ENCODE results near the gene OTUD3.
"Not testable (repeated sequence)": the region's sequence is repeated elsewhere in the genome, so short reads cannot be mapped to it uniquely, and the experiment has no call there.

Gene OTUD3

DNA sequence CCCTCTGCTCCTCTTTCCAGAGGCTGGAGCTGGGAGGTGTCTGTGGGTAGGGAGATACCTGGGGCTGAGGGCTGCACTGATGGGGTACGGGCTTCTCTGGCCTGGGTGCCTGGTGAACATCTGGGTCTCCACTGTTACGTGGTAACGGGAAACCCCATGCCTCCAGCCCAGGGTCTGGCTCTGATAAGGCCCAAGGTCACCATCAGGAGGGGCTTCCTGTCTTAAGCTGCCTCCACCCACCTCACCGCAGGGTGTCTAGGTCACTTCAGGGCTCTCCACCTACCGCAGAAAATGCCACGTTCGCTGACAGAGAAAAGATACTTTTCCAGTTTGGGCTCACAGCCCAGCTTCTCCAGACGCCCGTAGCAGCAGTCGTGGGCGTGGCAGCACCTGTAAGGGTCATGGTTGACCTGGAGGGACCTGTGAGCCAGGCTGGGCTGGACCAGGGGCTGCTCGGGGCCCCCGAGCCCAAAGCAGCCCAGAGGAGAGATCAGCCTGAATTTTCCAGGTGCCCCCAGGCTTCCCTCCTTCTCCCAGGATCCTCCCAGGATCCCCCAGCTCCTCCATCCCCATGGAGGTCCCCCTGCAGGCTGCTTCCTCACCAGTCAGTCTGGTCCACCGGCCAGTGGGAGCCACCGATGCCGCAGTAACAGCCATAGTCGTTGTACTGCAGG lies 40.0 kb downstream of the OTUD3 start:
- DNase-seq = no peak

DNA sequence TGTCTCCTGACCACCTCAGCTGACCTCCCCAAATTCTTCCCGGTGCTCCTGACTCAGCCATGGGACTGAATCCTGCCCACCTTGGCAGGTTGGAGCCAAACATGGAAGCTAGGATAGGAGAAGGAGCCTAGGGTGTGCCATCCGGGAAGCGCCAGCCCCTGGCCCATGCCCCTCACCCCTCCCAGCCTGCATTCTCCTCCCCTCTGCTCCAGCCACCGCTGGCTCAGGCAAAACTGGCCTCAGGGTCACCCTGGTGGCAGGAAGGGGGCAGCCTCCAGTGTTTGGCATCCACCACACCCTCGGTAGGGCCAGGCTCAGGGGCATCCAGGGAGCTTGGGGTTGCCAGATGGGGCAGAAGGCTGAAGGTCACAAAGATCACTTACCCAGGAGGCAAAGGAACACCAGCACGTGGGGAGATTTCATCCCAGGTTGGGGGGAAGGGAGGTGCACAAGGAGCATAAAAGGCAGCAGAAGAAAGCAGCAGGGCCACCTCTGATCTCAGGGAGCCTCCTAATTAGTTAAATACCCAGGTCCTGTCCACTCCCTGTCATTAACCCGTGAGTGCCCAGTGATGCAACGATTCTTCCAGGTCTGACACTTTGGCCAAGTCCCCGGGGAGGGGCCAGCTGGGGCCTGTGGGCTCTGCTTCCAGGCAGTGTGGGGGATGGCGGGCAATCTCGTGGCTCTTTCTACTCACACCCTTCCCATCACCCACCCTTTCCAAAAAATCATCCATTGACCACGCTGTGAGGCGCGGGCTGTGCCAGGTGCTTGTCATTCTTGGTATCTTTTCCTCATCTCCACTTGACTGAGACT lies 41.1 kb downstream of the OTUD3 start, which contains the start of gene PLA2G2E:
PLA2G2E (minus strand) TSS at position 481 of the 816 bp plus-strand sequence; CDS start at position 423, 58 bp downstream.
- no peak for DNase-seq

DNA sequence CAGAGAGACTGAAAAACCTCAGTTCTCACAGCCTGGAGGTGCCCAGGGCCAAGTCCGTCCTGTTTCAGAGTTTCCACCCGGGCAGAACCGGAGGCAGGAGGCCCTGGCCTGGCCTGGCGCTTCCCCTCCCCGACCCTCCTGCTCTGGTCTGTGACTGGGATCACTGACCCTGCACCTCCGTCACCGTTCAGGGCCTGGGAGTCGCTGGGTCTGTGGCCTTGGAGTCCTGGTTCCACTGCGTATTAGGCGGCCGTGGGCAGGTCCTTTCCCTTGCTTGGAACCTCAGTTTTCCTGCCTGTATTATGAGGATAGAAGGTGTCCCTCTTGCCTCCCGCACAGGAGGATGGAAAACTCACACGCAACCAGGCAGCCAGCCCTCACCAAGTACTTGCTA lies 41.8 kb downstream of the OTUD3 start:
- no peak for DNase-seq

DNA sequence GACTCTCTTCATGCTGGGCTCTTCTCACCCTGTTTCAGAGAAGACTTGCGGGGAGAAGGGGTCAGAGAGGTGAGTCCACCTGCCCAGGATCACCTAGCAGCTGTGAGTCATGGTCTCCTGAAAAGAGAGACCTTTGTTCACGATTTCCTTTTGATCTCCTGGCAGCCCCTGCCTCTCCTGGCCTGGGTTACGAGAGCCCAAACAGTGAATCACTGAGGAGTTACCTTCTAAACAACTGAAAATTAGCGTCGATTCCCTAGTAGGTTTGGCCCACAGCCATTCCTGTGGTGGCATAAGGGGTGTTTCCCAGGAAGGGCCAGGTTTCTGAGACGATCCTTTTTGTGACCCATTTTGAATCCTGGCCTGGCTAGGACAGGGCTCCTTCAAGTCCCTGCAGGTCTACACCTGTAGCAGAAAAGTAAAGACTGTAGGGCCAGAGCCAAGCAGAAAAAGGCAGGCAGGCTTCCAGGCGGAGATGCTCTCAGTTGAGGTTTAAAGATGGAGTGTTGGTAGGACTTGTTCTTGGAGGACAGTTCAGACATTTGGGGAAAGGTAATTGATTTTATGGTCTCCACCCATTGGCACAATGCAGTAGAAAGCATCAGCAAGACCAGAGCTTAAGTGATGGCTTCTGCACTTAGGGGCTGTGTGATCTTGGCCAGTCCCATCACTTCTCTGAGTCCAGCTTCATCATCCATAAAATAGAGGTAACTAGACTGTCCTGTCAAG lies 43.3 kb downstream of the OTUD3 start:
- no peak for DNase-seq

DNA sequence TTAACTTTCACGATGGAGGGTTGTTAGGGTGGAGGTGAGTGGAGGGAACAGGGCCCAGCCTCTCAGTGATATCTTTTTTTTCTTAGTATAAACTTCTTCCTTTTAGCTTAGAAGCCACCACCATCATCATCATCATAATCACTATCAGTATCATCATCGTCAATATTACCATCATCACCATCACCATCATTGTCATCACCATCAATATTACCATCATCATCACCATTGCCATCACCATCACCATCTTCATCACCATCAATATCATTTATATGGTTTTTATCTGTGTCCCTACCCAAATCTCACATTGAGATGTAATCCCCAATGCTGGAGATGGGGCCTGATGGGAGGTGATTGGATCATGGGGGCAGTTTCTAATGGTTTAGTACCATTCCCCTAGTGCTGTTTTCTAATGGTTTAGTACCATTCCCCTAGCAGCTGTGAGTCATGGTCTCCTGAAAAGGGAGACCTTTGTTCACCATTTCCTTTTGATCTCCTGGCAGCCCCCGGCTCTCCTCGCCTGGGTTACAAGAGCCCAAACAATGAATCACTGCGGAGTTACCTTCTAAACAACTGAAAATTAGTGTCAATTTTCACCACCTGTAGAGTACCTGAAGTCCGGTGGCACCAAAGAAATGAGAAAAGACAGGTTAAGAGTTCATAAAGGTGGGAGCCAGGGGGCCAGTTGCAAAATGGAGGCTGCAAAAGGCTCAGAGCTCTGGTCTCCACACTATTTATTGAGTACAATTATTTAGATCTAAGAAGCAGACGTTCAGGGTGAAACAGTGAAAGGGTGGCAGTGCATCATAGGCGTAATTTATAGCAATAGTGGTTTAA lies 44.3 kb downstream of the OTUD3 start:
- no peak for DNase-seq

- not testable (repeated sequence) for DNase-seq
Observed at GRCh38 chr1:19927130-19927421, 44.9 kb downstream of the OTUD3 start.

DNA sequence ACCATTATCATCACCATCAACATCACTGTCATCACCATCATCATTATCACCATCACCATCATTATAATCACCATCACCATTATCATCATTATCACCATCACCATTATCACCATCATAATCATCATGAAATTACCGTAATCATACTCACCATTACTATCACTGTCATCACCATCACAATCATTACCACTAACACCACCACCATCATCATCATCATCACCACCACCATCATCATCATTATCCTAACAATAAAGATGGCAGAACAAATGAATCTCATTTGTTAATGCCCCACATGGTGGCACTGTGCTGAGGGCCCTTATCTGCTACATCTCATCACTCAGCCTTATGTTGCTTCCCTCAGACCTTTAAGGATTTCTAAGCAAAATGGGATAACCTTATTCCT lies 50.7 kb downstream of the OTUD3 start:
- no peak for DNase-seq

GRCh38 chr1:19934336-19934735 lies 52.1 kb downstream of the OTUD3 start:
- no peak for DNase-seq

DNA sequence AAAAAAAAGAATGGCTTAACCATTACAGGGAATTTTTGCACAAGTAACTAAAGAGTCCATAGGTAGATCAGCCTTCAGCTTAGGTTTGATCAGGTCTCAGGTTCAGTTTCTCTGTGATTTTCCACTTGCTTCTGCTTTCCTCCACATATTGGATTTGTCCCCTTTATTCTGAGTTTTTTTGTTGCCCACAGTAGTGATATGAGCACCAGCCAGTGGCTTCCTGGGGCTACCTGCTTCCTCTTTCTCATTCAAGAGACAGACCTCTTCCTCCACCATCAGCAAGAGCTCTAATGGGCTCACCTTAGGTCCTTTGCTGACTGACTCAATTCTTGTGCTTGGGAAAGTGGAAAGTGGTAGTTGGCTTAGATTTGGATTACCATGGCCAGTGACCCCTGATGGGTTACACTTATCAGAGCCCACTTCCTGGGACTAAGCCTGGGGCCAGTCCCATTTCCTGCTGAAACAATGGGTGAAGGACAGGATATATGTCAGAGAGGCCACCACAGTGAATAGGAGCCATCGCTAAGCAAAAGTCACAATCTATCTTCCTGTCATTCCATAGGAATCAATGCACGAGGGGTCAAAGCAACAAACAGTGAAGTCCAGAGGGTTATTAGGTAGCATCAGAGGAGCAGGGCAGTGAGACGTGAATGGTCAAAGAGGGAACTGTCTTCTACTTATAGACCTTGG lies 54.0 kb downstream of the OTUD3 start:
- no peak for DNase-seq

GRCh38 chr1:19938472-19938871 lies 56.3 kb downstream of the OTUD3 start:
- no peak for DNase-seq

DNA sequence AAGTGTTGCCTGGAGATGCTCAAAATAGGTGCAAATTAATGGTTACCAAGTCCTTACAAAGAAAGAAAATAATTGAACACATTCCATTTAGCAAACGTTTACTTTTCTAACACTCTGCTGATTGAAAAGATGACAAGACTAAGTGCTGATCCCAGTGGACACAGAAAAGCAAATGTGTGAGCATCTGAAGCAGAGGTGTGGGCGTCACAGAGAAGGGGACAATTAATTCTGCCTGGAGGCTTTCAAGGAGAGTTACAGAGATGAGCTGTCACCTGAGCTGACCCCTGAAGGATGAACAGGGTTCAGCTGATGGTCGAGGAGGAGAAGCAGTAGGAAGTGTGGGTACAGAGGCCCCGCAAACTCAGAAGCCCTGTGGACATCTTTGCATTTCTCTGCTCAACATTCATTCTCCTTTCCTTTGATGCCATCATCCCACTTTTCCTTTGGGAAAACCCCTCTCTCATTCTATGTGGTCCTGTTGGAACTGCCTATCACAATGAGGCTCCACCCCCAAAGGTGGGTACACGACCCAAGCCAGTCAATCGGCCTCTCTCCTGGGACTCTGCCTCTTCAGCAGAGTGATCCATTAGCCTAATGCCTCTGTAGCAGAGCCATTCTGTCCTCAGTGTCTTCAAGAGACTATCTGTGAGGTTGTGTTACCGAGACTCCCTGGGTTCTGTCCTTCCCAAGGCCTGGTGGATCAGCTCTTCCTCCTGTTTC lies 58.5 kb downstream of the OTUD3 start:
- no peak for DNase-seq

DNA sequence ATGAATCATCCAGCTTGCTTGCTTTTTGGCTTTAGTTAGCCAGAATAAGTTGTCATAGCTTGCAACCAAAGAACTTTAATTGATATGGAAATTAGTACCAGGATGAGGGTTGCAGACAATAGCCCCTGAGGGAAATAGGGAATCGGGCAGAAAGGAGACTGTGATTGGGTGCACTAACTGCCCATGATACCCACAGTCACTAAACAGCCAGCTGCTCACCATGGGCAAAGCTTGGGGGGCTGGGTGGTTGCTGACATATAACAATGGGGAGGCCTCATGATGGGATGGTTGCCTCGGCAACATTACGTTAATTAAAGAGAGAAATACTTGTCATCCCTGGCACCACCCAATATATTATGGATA lies 59.0 kb downstream of the OTUD3 start:
- DNase-seq = no peak

DNA sequence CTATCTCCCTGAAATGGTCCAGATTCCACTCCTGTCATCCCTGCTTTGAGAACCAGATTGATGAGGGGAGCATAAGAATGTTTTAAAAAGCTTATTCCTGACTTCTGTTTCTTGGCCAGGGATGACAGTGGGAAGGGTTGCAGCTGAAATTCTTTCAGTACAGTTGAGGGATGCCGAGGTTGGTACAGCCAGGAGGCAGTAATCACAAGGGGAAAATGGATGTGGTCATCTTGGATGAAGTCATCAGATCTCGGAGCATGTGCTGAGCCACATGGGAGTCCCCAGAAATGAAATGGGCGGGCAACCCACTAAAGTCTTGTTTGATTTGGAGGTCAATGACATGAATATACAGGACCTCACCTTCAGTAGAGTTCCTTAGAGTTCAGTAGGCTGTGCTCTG lies 59.9 kb downstream of the OTUD3 start:
- no peak for DNase-seq

GRCh38 chr1:19942657-19943056 lies 60.5 kb downstream of the OTUD3 start:
- DNase-seq = no peak

DNA sequence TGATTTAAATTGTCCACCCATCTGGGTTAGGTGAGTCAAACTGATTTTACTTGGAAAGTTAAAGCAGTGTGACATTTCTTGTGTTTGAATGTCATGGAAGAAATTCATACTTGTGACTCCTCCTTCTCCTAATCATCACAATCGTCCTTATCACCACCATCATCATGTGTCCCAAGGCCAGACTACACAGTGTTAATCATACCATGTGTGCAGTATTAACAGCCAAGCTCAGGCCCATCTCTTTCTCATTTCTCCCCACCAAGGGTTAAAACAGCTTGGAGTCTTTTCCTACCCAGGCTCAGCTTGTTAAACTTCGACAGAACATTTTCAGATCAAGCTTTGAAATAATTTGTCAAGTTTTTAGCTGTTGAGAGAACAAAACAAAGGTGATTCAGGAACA lies 63.7 kb downstream of the OTUD3 start:
- no peak for DNase-seq

DNA sequence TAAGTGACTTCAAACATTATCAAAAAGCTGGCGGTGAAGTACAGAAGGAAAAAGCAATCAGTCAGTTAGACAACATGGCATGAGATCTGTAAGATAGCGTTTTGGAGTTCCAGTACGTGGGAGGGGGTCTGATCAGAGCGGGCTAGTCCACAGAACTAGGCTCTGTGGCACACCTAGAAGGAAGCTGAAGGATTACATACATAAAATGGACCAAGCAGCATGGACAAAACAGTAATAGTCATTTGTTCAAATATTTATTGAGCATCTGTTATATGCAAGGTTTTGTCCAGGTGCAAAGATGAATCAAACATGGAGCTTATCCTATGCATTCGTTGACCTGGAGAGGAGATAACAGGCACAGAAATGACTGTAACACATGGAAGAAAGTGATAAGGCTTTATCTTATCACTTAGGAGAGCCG lies 64.1 kb downstream of the OTUD3 start:
- no peak for DNase-seq

DNA sequence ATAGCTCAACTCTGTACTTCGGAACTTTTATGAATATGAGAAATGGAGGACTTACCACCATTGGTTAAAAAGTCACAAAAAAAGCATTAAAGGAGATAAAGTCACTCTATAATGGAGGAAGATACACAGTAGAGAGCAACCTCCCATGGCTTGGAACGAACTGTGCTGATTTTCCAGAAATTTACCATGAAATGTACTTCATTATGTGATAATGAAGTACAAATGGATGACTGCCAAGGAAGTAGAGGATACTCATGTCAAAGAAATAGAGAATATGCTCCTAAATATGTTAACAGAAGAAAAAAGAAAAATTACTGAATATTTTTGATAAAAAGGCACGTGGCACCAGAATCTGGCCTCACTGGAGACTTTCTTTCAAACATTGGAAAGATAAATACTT lies 64.8 kb downstream of the OTUD3 start:
- no peak for DNase-seq

- no peak for DNase-seq
Observed at GRCh38 chr1:19949016-19949415, 66.8 kb downstream of the OTUD3 start.

GRCh38 chr1:19954059-19954458 lies 71.9 kb downstream of the OTUD3 start:
- DNase-seq = no peak

- no peak for DNase-seq
Observed at GRCh38 chr1:19955534-19956170, 73.5 kb downstream of the OTUD3 start.

- DNase-seq = no peak
Observed at GRCh38 chr1:19957779-19958178, 75.6 kb downstream of the OTUD3 start.
